ENCODE measurements around the gene ICE2. TPM values are rescaled to one million over a fixed set of nuclear protein-coding genes. Genes with fewer than 3 reads are reported as not detected.

ICE2 gene
- total and polyA plus RNA-seq, 2 experiments from 2014 or later, result 64.2 to 64.3 TPM

GRCh38 chr15:60454824-60455223 is 24.1 kb downstream of the ICE2 start:
- Mint-ChIP-seq H3K27me3 (ENCODE audit: insufficient read depth, low read depth, poor library complexity) (peaks cover 2% of the 10 kb centered on the region), H3K9me3 (no peaks in the 10 kb centered on the region)

More at GRCh38 chr15:60454824-60455223, 24.1 kb downstream of the ICE2 start:
- Histone ChIP-seq H3K4me1 (ENCODE audit: insufficient read depth) (no peaks in the 10 kb centered on the region), H3K27ac (ENCODE audit: low read depth) (no peak overlapping the region), H3F3A (replicated peaks; ENCODE audit: low read depth) (no peaks in the 10 kb centered on the region), H3K4me3 (no peak overlapping the region), H3K27me3 (ENCODE audit: insufficient read depth) (no peaks in the 10 kb centered on the region), H3K9me2 (ENCODE audit: insufficient read depth) (no peaks in the 10 kb centered on the region), H4K20me1 (replicated peaks; ENCODE audit: insufficient read depth) (0 out of 2 replicates have a peak, but pooled peaks cover 5% of the 10 kb centered on the region), H2AFZ (no peak overlapping the region), H3K4me2 (no peak overlapping the region), H3K36me3 (ENCODE audit: insufficient read depth) (peaks cover 9% of the 10 kb centered on the region; the same call in 1 of the 2 replicates), H3K79me2 (replicated peaks; ENCODE audit: insufficient read depth) (no peaks in the 10 kb centered on the region)
- H3K4me3 Mint-ChIP-seq, result no peak overlapping the region
- ATAC-seq (no peak), DNase-seq (ENCODE audit: low spot score) (no peak)
- H3K36me3 Mint-ChIP-seq (ENCODE audit: low read depth), result peaks cover 22% of the 10 kb centered on the region; the same call in 2 of the 3 replicates
- TF ChIP-seq CTCF (conservative IDR thresholded peaks at IDR 0.05; ENCODE audit: low read depth in 2 of 2) (no peak), ZNF114 (CRISPR knock-in tag; IDR thresholded peaks at IDR 0.05) (no peak), REST (IDR thresholded peaks at IDR 0.05; ENCODE audit: unreplicated experiment) (no peak), NANOG (IDR thresholded peaks at IDR 0.05; ENCODE audit: borderline replicate concordance) (no peak), ZNF331 (CRISPR knock-in tag; IDR thresholded peaks at IDR 0.05; ENCODE audit: low read depth) (no peak), STAT1 (IDR thresholded peaks at IDR 0.05; ENCODE audit: unreplicated experiment) (no peak), POLR2AphosphoS5 (IDR thresholded peaks at IDR 0.05; ENCODE audit: low read depth) (no peak), ETS1 (IDR thresholded peaks at IDR 0.05) (no peak), EZH2phosphoT487 (IDR thresholded peaks at IDR 0.05; ENCODE audit: unreplicated experiment) (no peak), ZNF462 (CRISPR knock-in tag; IDR thresholded peaks at IDR 0.05) (no peak), CREB1 (CRISPR knock-in tag; IDR thresholded peaks at IDR 0.05; ENCODE audit: low read depth) (no peak), JUNB (IDR thresholded peaks at IDR 0.05; ENCODE audit: unreplicated experiment) (no peak), EZH2 (IDR thresholded peaks at IDR 0.05; ENCODE audit: low read depth, unreplicated experiment) (no peak)
- H3K4me1 Mint-ChIP-seq, result no peaks in the 10 kb centered on the region
- no peak overlapping the region for H3K27ac Mint-ChIP-seq

Data from GM23338 (cell line).